H1 (cell line): ENCODE measurements around the gene MRPL34. TPM values are rescaled to one million over a fixed set of nuclear protein-coding genes. Genes with fewer than 3 reads are reported as not detected.

ENCODE experiments used
- CTCF ChIA-PET: fragments of 300-600 bp; sonication (Branson Sonifier 250); formaldehyde crosslinking; loops from one replicate; lab custom pipeline; 2021; ENCODE audit not compliant: partially characterized antibody; lab: Charles Lee
- POLR2A ChIA-PET: fragments of 300-600 bp; sonication (Branson Sonifier 250); formaldehyde crosslinking; loops from one replicate; lab custom pipeline; 2021; ENCODE audit warnings: inconsistent platforms; ENCODE audit not compliant: partially characterized antibody; lab: Charles Lee
- DNase-seq, 2 experiments: peaks; one replicate each; pipeline versions ENCODE4 v3.0.0 to v3.0.0-alpha.2; 2010 to 2022; ENCODE audit warnings: low spot score in 2 of 2, low read depth in 1 of 2, mixed read lengths in 1 of 2
- FAIRE-seq: peaks from 2 replicates; lab custom pipeline; 2011; peaks lifted over from hg19 to GRCh38; lab: Jason Lieb, UNC
- H2AFZ ChIP-seq: 2 replicates; pipeline ENCODE4 v1.8.1; 2012; ENCODE audit warnings: low read length, inconsistent platforms
- H2AK5ac ChIP-seq: 2 replicates; pipeline ENCODE4 v1.6.1; 2013; ENCODE audit warnings: low read depth, low read length
- H2BK120ac ChIP-seq: replicated peaks from 2 replicates; pipeline ENCODE3; 2013; ENCODE audit warnings: low read depth, low read length, inconsistent platforms
- H2BK12ac ChIP-seq: 2 replicates; pipeline ENCODE4 v1.6.1; 2013; ENCODE audit warnings: low read depth, low read length
- H2BK15ac ChIP-seq: 2 replicates; pipeline ENCODE4 v1.6.1; 2013; ENCODE audit warnings: low read length
- H2BK20ac ChIP-seq: 2 replicates; pipeline ENCODE4 v1.6.1; 2013; ENCODE audit warnings: low read length
- H2BK5ac ChIP-seq: 2 replicates; pipeline ENCODE4 v1.6.1; 2013; ENCODE audit warnings: low read depth, low read length
- H3K14ac ChIP-seq: 2 replicates; pipeline ENCODE4 v1.6.1; 2013; ENCODE audit warnings: inconsistent platforms; ENCODE audit not compliant: insufficient read length
- H3K18ac ChIP-seq: 2 replicates; pipeline ENCODE4 v1.6.1; 2013; ENCODE audit warnings: low read length; ENCODE audit errors: extremely low read depth
- H3K23ac ChIP-seq: 2 replicates; pipeline ENCODE4 v1.6.1; 2013; ENCODE audit warnings: inconsistent platforms; ENCODE audit not compliant: insufficient read length
- H3K23me2 ChIP-seq: 2 replicates; pipeline ENCODE4 v1.6.1; 2013; ENCODE audit warnings: low read depth, low read length
- H3K27ac ChIP-seq: 2 replicates; pipeline ENCODE4 v1.6.1; 2011; ENCODE audit warnings: low read depth, low read length, inconsistent platforms
- H3K27me3 ChIP-seq, 4 experiments: replicated peaks in 1 of 4; 1 replicate in 1 of 4; 2 replicates in 3 of 4; pipeline versions ENCODE4 v1.6.1 to v1.8.1; 2011 to 2013; ENCODE audit warnings: low read length in 3 of 4, mild to moderate bottlenecking in 3 of 4, inconsistent platforms in 2 of 4, mixed read lengths in 2 of 4, moderate library complexity in 1 of 4; ENCODE audit not compliant: control insufficient read depth in 3 of 4, insufficient read depth in 3 of 4; ENCODE audit errors: extremely low read depth in 1 of 4
- H3K36me3 ChIP-seq, 4 experiments: 2 replicates each; pipeline versions ENCODE4 v1.6.1 to v1.8.1; 2011 to 2013; ENCODE audit warnings: mild to moderate bottlenecking in 4 of 4, low read length in 3 of 4, moderate library complexity in 2 of 4, control low read depth in 1 of 4, inconsistent platforms in 1 of 4; ENCODE audit not compliant: insufficient read depth in 4 of 4, control insufficient read depth in 2 of 4
- H3K4ac ChIP-seq: replicated peaks from 2 replicates; pipeline ENCODE3; 2013; ENCODE audit warnings: low read length, low read depth, mixed read lengths, inconsistent platforms; ENCODE audit not compliant: insufficient read length
- H3K4me1 ChIP-seq, 4 experiments: replicated peaks in 1 of 4; 1 replicate in 1 of 4; 2 replicates in 3 of 4; pipeline versions ENCODE4 v1.6.1 to v1.8.1; 2011 to 2013; ENCODE audit warnings: low read length in 3 of 4, inconsistent platforms in 2 of 4, mixed read lengths in 1 of 4; ENCODE audit not compliant: insufficient read depth in 4 of 4, control insufficient read depth in 3 of 4
- H3K4me2 ChIP-seq, 2 experiments: 2 replicates each; pipeline versions ENCODE4 v1.6.1 to v1.8.1; 2011 to 2013; ENCODE audit warnings: low read depth in 2 of 2, low read length in 2 of 2, control low read depth in 1 of 2, inconsistent platforms in 1 of 2, mild to moderate bottlenecking in 1 of 2; ENCODE audit not compliant: insufficient read depth in 1 of 2
- H3K4me3 ChIP-seq, 4 experiments: fragments of 200-600, 300-600 bp in 1 of 4; sonication (generic), shearing (Covaris generic), sonication (Bioruptor Twin) in 1 of 4; 2 replicates each; pipeline versions ENCODE4 v1.5.1 to v1.8.1; 2011 to 2016; ENCODE audit warnings: low read length in 4 of 4, low read depth in 3 of 4, control low read depth in 2 of 4, inconsistent platforms in 2 of 4, mild to moderate bottlenecking in 2 of 4, mixed read lengths in 1 of 4, moderate library complexity in 1 of 4; ENCODE audit not compliant: insufficient read depth in 2 of 4; ENCODE audit errors: extremely low read depth in 1 of 4
- H3K56ac ChIP-seq: replicated peaks from 2 replicates; pipeline ENCODE3; 2013; ENCODE audit warnings: low read depth, mild to moderate bottlenecking, mixed read lengths, low read length, inconsistent platforms; ENCODE audit not compliant: insufficient read length
- H3K79me1 ChIP-seq: 2 replicates; pipeline ENCODE4 v1.6.1; 2013; ENCODE audit warnings: low read depth, low read length, control low read depth
- H3K79me2 ChIP-seq, 2 experiments: 2 replicates each; pipeline versions ENCODE4 v1.6.1 to v1.8.1; 2012 to 2013; ENCODE audit warnings: low read length in 2 of 2, mild to moderate bottlenecking in 2 of 2, inconsistent platforms in 1 of 2; ENCODE audit not compliant: insufficient read depth in 2 of 2, control insufficient read depth in 1 of 2
- H3K9ac ChIP-seq, 4 experiments: replicated peaks in 1 of 4; 1 replicate in 1 of 4; 2 replicates in 3 of 4; pipeline versions ENCODE4 v1.6.1 to v1.8.1; 2011 to 2013; ENCODE audit warnings: low read depth in 3 of 4, low read length in 3 of 4, control low read depth in 2 of 4, mild to moderate bottlenecking in 2 of 4, moderate library complexity in 2 of 4, inconsistent platforms in 1 of 4; ENCODE audit errors: extremely low read depth in 1 of 4
- H3K9me3 ChIP-seq, 2 experiments: 2 replicates each; pipeline versions ENCODE4 v1.6.1 to v1.8.1; 2012 to 2013; ENCODE audit warnings: mild to moderate bottlenecking in 2 of 2, moderate library complexity in 2 of 2, control low read depth in 1 of 2, inconsistent platforms in 1 of 2, low read depth in 1 of 2, low read length in 1 of 2, mixed read lengths in 1 of 2; ENCODE audit not compliant: insufficient read depth in 2 of 2
- H4K20me1 ChIP-seq, 2 experiments: replicated peaks in 1 of 2; 2 replicates each; pipeline versions ENCODE3 to v1.8.1; 2011 to 2013; ENCODE audit warnings: inconsistent platforms in 2 of 2, low read length in 2 of 2, mild to moderate bottlenecking in 1 of 2; ENCODE audit not compliant: insufficient read depth in 2 of 2, control insufficient read depth in 1 of 2
- H4K5ac ChIP-seq: 2 replicates; pipeline ENCODE4 v1.6.1; 2013; ENCODE audit warnings: low read length, low read depth, mixed read lengths, inconsistent platforms; ENCODE audit not compliant: insufficient read length
- H4K8ac ChIP-seq: 2 replicates; pipeline ENCODE4 v1.8.0; 2013; ENCODE audit warnings: mild to moderate bottlenecking, moderate library complexity, low read length, inconsistent platforms; ENCODE audit not compliant: insufficient read depth; ENCODE audit errors: extremely low read depth
- H4K91ac ChIP-seq: replicated peaks from 2 replicates; pipeline ENCODE3; 2013; ENCODE audit warnings: low read length, mixed read lengths, inconsistent platforms; ENCODE audit not compliant: insufficient read length
- ASH2L ChIP-seq: fragments of 200-600, 300-600 bp; sonication (generic); IDR thresholded peaks from one replicate; pipeline ENCODE4 v1.7.1; 2017; ENCODE audit warnings: low read length
- BCL11A ChIP-seq, 2 experiments: IDR thresholded peaks; one replicate each; pipeline ENCODE4 v1.6.1; 2011; ENCODE audit warnings: low read depth in 2 of 2, low read length in 2 of 2, mild to moderate bottlenecking in 2 of 2
- CBX8 ChIP-seq: fragments of 300-800, 300-1000 bp; sonication (generic); IDR thresholded peaks from 2 replicates; pipeline ENCODE4 v1.7.1; 2016; ENCODE audit warnings: low read depth, low read length, borderline replicate concordance
- GTF2F1 ChIP-seq: IDR thresholded peaks from 2 replicates; pipeline ENCODE4 v1.6.1; 2012; ENCODE audit warnings: low read depth, low read length, improper control_type of control experiment, borderline replicate concordance
- JUND ChIP-seq: IDR thresholded peaks from 2 replicates; pipeline ENCODE4 v1.6.1; 2011; ENCODE audit warnings: mild to moderate bottlenecking, improper control_type of control experiment, low read length
- SP1 ChIP-seq: IDR thresholded peaks from 2 replicates; pipeline ENCODE4 v1.6.1; 2011; ENCODE audit warnings: low read depth, low read length
- SUZ12 ChIP-seq: fragments of 200-600 bp; sonication (generic); IDR thresholded peaks from 2 replicates; pipeline ENCODE4 v1.6.1; 2012; ENCODE audit warnings: mild to moderate bottlenecking, inconsistent platforms, low read length, moderate library complexity, mixed read lengths
- TAF7 ChIP-seq: optimal IDR thresholded peaks from 2 replicates; pipeline ENCODE3; 2011; ENCODE audit warnings: low read depth, mild to moderate bottlenecking, inconsistent platforms, low read length, moderate library complexity, borderline replicate concordance
- WGBS, 2 experiments: shearing (Covaris generic) in 1 of 2; methylation state at CpG; one replicate each; pipeline versions ENCODE4 v1.1.6 to v1.1.7; 2013 to 2015; ENCODE audit warnings: low lambda C conversion rate in 2 of 2, mixed read lengths in 2 of 2, inconsistent platforms in 1 of 2, low coverage in 1 of 2, missing lambda C conversion rate in 1 of 2; ENCODE audit not compliant: insufficient replicate concordance in 2 of 2, insufficient coverage in 1 of 2, insufficient read length in 1 of 2; ENCODE audit errors: extremely low coverage in 1 of 2, missing lambda C conversion rate in 1 of 2; 5-methylcytosine and 5-hydroxymethylcytosine counted together
- long read RNA-seq, 2 experiments: library from RNA in 1 of 2; library from capped mRNA in 1 of 2; stranded (forward); transcript quantifications; one replicate each; pipeline ENCODE4 v2.0.0, GENCODE V29; 2021; ENCODE audit warnings: inconsistent platforms in 1 of 2
- polyA minus RNA-seq, 3 experiments: library from RNA; depleted of rRNA, polyadenylated mRNA; stranded (reverse); fragments of >200 nt; gene quantifications; 1 replicate in 2 of 3; 2 replicates in 1 of 3; pipeline ENCODE4 v1.2.3, GENCODE V29; 2011
- polyA plus RNA-seq, 7 experiments: library from polyadenylated mRNA; depleted of rRNA in 3 of 7; stranded (reverse) in 5 of 7; unstranded in 2 of 7; fragments of >200 nt in 5 of 7; fragments of 200-250 nt in 2 of 7; gene quantifications; 1 replicate in 5 of 7; 2 replicates in 1 of 7; 4 replicates in 1 of 7; pipeline versions ENCODE4 v1.2.1 to v1.2.3, GENCODE V29; 2011 to 2013; ENCODE audit warnings: missing spikeins in 2 of 7, mixed read lengths in 2 of 7
- total RNA-seq: library from RNA; stranded (reverse); fragmentation: NEBNext Ultra II Directional; extraction: Animal tissue kit (Norgen Biotek cat#: 25700); gene quantifications from 2 replicates; pipeline ENCODE4 v1.2.1, GENCODE V29; 2021

MRPL34 gene
- total RNA-seq (99.6 and 100 TPM in 2 replicates), polyA plus RNA-seq (2011; rRNA removed) (91.9 and 123 TPM in 2 replicates), polyA minus RNA-seq (2011; rRNA and poly(A)+ RNA removed) (11.8 and 11.9 TPM in 2 replicates)
- polyA plus RNA-seq (2011; cell fraction: cytosol; rRNA removed), result 89.6 TPM
- 60.8 TPM for polyA plus RNA-seq (2011; cell fraction: nucleus; rRNA removed)
- polyA plus RNA-seq (2012, experiment 1 of 2), result 80.1 to 84.2 TPM (median 82.1 TPM) in 4 replicates
- polyA plus RNA-seq (2012, experiment 2 of 2), result 85.1 TPM
- 103 TPM for polyA plus RNA-seq (2013, experiment 1 of 2)
- polyA plus RNA-seq (2013, experiment 2 of 2), result 94.8 TPM
- 26.2 TPM for polyA minus RNA-seq (2011; cell fraction: cytosol; rRNA and poly(A)+ RNA removed)
- polyA minus RNA-seq (2011; cell fraction: nucleus; rRNA and poly(A)+ RNA removed), result 12.8 TPM
- long read RNA-seq, experiment 1, transcript MRPL34-201 (2 exons, 968 nt), result major isoform, 72 of 97 reads
- long read RNA-seq, experiment 1, partial matches to known transcripts, result 22 of 97 reads
- long read RNA-seq, experiment 1, other reads (novel, unspliced or antisense), result 0 of 97 reads
- long read RNA-seq, experiment 2, transcript MRPL34-201 (2 exons, 968 nt), result major isoform, 22 of 29 reads
- long read RNA-seq, experiment 2, partial matches to known transcripts, result 0 of 29 reads
- long read RNA-seq, experiment 2, other reads (novel, unspliced or antisense), result 7 of 29 reads

DNA sequence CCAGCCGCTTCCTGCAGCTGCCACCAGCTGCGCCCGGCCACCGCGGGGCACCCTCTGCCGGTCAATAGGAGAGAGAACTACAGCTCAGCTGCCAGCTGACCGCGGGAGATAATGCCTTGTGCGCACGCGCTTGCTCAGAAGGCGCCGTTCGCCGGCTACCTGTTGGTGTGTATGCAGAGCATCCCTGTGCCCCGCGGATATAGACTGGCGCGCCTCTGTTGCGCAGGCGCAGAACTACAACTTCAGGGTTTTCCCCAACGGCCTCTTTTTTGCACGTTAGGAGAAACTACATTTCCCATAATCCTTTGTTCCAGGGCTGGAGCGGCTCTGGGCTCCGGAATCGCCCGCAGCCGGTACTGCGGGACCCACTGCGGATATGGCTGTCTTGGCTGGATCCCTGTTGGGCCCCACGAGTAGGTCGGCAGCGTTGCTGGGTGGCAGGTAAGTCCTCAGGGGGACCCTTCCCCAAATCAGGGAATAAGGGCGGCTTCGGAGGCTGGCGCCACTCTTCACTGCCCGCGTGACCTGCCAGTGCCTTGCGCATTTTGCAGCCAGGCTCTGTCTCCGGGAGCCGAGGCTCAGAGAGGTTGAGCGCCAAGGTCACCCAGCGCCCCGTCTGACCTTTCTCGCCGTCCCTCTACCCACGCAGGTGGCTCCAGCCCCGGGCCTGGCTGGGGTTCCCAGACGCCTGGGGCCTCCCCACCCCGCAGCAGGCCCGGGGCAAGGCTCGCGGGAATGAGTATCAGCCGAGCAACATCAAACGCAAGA, at the start of gene MRPL34:
Gene MRPL34, plus strand, starts transcription at position 356 of the 768 bp plus-strand sequence. Its CDS starts 21 bp downstream, at position 377.
- Histone ChIP-seq H4K91ac (peak within 1 kb of the TSS; percentile 97), H3K14ac (no peak within 1 kb of the TSS), H2BK120ac (peak within 1 kb of the TSS; percentile 21), H2BK5ac (peak within 1 kb of the TSS; percentile 96), H3K4ac (peak within 1 kb of the TSS; percentile 75), H3K4me1 (peaks cover 14 to 28% (median 19%) of the 10 kb centered on the region in 4 experiments), H3K23ac (no peak within 1 kb of the TSS), H2AFZ (0 out of 2 replicates have a peak within 1 kb of the TSS, but pooled peaks have one; percentile 30), H2AK5ac (peak within 1 kb of the TSS; percentile 61; the same call in 1 of the 2 replicates), H3K27ac (peak within 1 kb of the TSS; percentile 81), H2BK15ac (peak within 1 kb of the TSS; percentile 72; the same call in 1 of the 2 replicates), H3K9ac (peak within 1 kb of the TSS; percentile 68 to 84 (median 82)), H3K18ac (peak within 1 kb of the TSS; percentile 95), H3K9me3 (no peaks in the 10 kb centered on the region), H3K27me3 (no peaks in the 10 kb centered on the region), H3K4me3 (peak within 1 kb of the TSS; percentile 75 to 95 (median 80)), H2BK20ac (peak within 1 kb of the TSS; percentile 23; the same call in 1 of the 2 replicates), H3K4me2 (peak within 1 kb of the TSS; percentile 82 to 90), H4K20me1 (peaks cover 1 to 12% of the 10 kb centered on the region in 2 experiments), H3K56ac (peak within 1 kb of the TSS; percentile 88), H3K79me1 (peaks cover 9% of the 10 kb centered on the region), H4K5ac (peak within 1 kb of the TSS; percentile 89), H3K79me2 (peaks cover 7 to 13% of the 10 kb centered on the region in 2 experiments; a peak in 3 of 4 replicates), H2BK12ac (peak within 1 kb of the TSS; percentile 92), H3K23me2 (peaks cover 12% of the 10 kb centered on the region), H4K8ac (peak within 1 kb of the TSS; percentile 64), H3K36me3 (peaks cover 0 to 7% (median 0%) of the 10 kb centered on the region in 4 experiments; a peak in 2 of 8 replicates)
- FAIRE-seq, result peak; percentile 60
- ChIA-PET POLR2A (interaction anchor here (0.6 to 18.5 kb wide), 13 partner anchors 9 to 138 kb away, joined by 3 to 329 read pairs (median 4); partner anchors contain the start of genes ANO8, BABAM1 and USE1), CTCF (interaction anchor here (0.6 to 3.0 kb wide), 19 partner anchors 9 to 224 kb away, joined by 3 to 29 read pairs (median 4); partner anchors contain the start of genes ANO8 and USE1)
- 2% methylated on average over 55 of the region's 55 CpGs; no CpG with 5 or more reads in 1 of the 2 experiments for WGBS, 2 experiments
- DNase-seq, result peak; percentile 96 to 100
- TF ChIP-seq SP1 (peak; percentile 61; the same call in 1 of the 2 replicates), JUND (no peak), SUZ12 (no peak), TAF7 (peak; percentile 42), ASH2L (no peak), CBX8 (no peak), BCL11A (IDR thresholded peaks at IDR 0.05; ENCODE audit: low read depth in 2 of 2, low read length in 2 of 2) (no peak), GTF2F1 (no peak)
